ENCODE measurements around the gene MAGEA3. TPM values are rescaled to one million over a fixed set of nuclear protein-coding genes. Genes with fewer than 3 reads are reported as not detected.

The MAGEA3 gene
- total and polyA plus RNA-seq, 10 of the 15 experiments (the other 5 are each of a cell fraction or from before 2014, with no cell fraction given) = 1.4 TPM; not detected in 9

DNA sequence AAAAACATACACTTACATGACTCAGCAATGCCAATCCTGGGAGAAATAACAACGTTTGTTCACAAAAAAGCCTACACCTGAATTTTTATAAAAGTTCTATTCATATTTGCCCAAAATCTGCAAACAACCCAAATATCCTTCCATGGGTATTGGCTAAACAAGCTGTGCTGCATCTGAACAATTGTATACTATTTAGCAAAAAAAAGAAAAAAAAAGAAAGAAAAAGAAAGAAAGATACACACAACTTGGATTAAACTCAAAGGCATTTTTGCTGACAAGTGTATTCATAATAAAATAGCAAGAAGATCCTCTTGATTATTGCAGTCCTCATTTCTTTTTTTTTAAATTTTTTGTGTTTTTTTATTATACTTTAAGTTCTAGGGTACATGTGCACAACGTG, 24.5 kb upstream of the MAGEA3 start:
- no peaks in the 10 kb centered on the region for H3K36me3 ChIP-seq (ENCODE audit: control insufficient read depth in 2 of 2, insufficient read depth in 2 of 2, low read length in 1 of 2)
- 56% methylated on average over 2 of the region's 2 CpGs for WGBS (ENCODE audit: insufficient coverage, insufficient replicate concordance, low lambda C conversion rate, missing lambda C conversion rate)
- TF ChIP-seq, protein P1, sequence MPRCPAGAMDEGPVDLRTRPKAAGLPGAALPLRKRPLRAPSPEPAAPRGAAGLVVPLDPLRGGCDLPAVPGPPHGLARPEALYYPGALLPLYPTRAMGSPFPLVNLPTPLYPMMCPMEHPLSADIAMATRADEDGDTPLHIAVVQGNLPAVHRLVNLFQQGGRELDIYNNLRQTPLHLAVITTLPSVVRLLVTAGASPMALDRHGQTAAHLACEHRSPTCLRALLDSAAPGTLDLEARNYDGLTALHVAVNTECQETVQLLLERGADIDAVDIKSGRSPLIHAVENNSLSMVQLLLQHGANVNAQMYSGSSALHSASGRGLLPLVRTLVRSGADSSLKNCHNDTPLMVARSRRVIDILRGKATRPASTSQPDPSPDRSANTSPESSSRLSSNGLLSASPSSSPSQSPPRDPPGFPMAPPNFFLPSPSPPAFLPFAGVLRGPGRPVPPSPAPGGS (IDR thresholded peaks at IDR 0.05; ENCODE audit: borderline replicate concordance, insufficient read depth, low read depth, low read length, poor library complexity, severe bottlenecking) = no peak
- TF ChIP-seq GABPA (IDR thresholded peaks at IDR 0.05; ENCODE audit: low read depth) (no peak), ETV6 (conservative IDR thresholded peaks at IDR 0.05 in 1 of 2, IDR thresholded peaks at IDR 0.05 in 1 of 2; ENCODE audit: borderline replicate concordance in 1 of 2, low read depth in 1 of 2) (no peak), POLR2AphosphoS5 (IDR thresholded peaks at IDR 0.05; ENCODE audit: low read length) (no peak), RBBP5 (conservative IDR thresholded peaks at IDR 0.05) (no peak), SIX5 (IDR thresholded peaks at IDR 0.05; ENCODE audit: low read depth, low read length, severe bottlenecking) (no peak), SUZ12 (IDR thresholded peaks at IDR 0.05; ENCODE audit: unreplicated experiment) (no peak), ZZZ3 (IDR thresholded peaks at IDR 0.05; ENCODE audit: control insufficient read depth, insufficient read length, low read depth) (no peak), TARDBP (IDR thresholded peaks at IDR 0.05; ENCODE audit: borderline replicate concordance) (no peak), SPI1 (IDR thresholded peaks at IDR 0.05; ENCODE audit: borderline replicate concordance, insufficient read depth, low read depth, low read length) (no peak), SRF (IDR thresholded peaks at IDR 0.05; ENCODE audit: low read depth in 2 of 2, low read length in 2 of 2) (no peak), TCF12 (IDR thresholded peaks at IDR 0.05; ENCODE audit: low read depth, low read length) (no peak)
- TF ChIP-seq, protein P2, sequence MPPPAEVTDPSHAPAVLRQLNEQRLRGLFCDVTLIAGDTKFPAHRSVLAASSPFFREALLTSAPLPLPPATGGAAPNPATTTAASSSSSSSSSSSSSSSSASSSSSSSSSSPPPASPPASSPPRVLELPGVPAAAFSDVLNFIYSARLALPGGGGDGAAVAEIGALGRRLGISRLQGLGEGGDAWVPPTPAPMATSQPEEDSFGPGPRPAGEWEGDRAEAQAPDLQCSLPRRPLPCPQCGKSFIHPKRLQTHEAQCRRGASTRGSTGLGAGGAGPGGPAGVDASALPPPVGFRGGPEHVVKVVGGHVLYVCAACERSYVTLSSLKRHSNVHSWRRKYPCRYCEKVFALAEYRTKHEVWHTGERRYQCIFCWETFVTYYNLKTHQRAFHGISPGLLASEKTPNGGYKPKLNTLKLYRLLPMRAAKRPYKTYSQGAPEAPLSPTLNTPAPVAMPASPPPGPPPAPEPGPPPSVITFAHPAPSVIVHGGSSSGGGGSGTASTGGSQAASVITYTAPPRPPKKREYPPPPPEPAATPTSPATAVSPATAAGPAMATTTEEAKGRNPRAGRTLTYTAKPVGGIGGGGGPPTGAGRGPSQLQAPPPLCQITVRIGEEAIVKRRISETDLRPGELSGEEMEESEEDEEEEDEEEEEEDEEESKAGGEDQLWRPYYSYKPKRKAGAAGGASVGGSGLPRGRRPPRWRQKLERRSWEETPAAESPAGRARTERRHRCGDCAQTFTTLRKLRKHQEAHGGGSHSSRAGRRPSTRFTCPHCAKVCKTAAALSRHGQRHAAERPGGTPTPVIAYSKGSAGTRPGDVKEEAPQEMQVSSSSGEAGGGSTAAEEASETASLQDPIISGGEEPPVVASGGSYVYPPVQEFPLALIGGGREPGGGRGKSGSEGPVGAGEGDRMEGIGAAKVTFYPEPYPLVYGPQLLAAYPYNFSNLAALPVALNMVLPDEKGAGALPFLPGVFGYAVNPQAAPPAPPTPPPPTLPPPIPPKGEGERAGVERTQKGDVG (CRISPR knock-in tag; IDR thresholded peaks at IDR 0.05) = no peak
- TF ChIP-seq, protein P3, sequence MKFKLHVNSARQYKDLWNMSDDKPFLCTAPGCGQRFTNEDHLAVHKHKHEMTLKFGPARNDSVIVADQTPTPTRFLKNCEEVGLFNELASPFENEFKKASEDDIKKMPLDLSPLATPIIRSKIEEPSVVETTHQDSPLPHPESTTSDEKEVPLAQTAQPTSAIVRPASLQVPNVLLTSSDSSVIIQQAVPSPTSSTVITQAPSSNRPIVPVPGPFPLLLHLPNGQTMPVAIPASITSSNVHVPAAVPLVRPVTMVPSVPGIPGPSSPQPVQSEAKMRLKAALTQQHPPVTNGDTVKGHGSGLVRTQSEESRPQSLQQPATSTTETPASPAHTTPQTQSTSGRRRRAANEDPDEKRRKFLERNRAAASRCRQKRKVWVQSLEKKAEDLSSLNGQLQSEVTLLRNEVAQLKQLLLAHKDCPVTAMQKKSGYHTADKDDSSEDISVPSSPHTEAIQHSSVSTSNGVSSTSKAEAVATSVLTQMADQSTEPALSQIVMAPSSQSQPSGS (IDR thresholded peaks at IDR 0.05; ENCODE audit: low read length) = no peak
- TF ChIP-seq, protein P4, sequence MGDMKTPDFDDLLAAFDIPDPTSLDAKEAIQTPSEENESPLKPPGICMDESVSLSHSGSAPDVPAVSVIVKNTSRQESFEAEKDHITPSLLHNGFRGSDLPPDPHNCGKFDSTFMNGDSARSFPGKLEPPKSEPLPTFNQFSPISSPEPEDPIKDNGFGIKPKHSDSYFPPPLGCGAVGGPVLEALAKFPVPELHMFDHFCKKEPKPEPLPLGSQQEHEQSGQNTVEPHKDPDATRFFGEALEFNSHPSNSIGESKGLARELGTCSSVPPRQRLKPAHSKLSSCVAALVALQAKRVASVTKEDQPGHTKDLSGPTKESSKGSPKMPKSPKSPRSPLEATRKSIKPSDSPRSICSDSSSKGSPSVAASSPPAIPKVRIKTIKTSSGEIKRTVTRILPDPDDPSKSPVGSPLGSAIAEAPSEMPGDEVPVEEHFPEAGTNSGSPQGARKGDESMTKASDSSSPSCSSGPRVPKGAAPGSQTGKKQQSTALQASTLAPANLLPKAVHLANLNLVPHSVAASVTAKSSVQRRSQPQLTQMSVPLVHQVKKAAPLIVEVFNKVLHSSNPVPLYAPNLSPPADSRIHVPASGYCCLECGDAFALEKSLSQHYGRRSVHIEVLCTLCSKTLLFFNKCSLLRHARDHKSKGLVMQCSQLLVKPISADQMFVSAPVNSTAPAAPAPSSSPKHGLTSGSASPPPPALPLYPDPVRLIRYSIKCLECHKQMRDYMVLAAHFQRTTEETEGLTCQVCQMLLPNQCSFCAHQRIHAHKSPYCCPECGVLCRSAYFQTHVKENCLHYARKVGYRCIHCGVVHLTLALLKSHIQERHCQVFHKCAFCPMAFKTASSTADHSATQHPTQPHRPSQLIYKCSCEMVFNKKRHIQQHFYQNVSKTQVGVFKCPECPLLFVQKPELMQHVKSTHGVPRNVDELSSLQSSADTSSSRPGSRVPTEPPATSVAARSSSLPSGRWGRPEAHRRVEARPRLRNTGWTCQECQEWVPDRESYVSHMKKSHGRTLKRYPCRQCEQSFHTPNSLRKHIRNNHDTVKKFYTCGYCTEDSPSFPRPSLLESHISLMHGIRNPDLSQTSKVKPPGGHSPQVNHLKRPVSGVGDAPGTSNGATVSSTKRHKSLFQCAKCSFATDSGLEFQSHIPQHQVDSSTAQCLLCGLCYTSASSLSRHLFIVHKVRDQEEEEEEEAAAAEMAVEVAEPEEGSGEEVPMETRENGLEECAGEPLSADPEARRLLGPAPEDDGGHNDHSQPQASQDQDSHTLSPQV (IDR thresholded peaks at IDR 0.05) = no peak

More for the DNA sequence above, 24.5 kb upstream of the MAGEA3 start:
- no TSS peak for BruUV-seq (replicated peaks)
- Histone ChIP-seq H3K4me2 (ENCODE audit: control insufficient read depth, insufficient read depth) (no peak overlapping the region), H3K79me2 (ENCODE audit: control insufficient read depth, insufficient read depth, low read length) (no peaks in the 10 kb centered on the region), H2AFZ (ENCODE audit: control insufficient read depth, low read depth, low read length) (no peak overlapping the region), H3K27ac (ENCODE audit: control insufficient read depth, insufficient read depth) (no peak overlapping the region), H3K27me3 (replicated peaks in 1 of 2; ENCODE audit: control insufficient read depth in 2 of 2, insufficient read depth in 2 of 2, low read length in 1 of 2) (no peaks in the 10 kb centered on the region), H3K4me1 (ENCODE audit: control insufficient read depth, insufficient read depth, low read length) (no peaks in the 10 kb centered on the region), H3K9ac (ENCODE audit: control insufficient read depth, insufficient read depth, low read length) (no peak overlapping the region), H4K20me1 (ENCODE audit: control insufficient read depth, insufficient read depth) (no peaks in the 10 kb centered on the region), H3K4me3 (no peak overlapping the region), H3K9me3 (replicated peaks; ENCODE audit: control insufficient read depth, insufficient read depth, low read length) (no peaks in the 10 kb centered on the region)
- ChIA-PET POLR2A (no interaction called here), CTCF (no interaction called here), SMC1A (ENCODE audit: uncharacterized antibody, unreplicated experiment) (no interaction called here), RAD21 (ENCODE audit: unreplicated experiment) (no interaction called here)
- FAIRE-seq (no peak), DNase-seq (ENCODE audit: low read depth, low spot score) (no peak), ATAC-seq (no peak)
- in situ Hi-C loops (cut with MboI) (loop anchor here (25.0 kb wide), 1 partner anchor 88 kb away; the partner anchor contains the start of genes CSAG3, MAGEA2 and MAGEA6), intact Hi-C loops (cut with micrococcal nuclease; ENCODE audit: unreplicated experiment) (no loop called here)

Measured in GM12878 (cell line).